Mucosa of rectum (tissue), 2 donors: ENCODE measurements around the gene FAM171A2.
A peak's percentile ranks its signal among the peaks of the same experiment; 100 is the strongest.
"Not testable (repeated sequence)": the region's sequence is repeated elsewhere in the genome, so short reads cannot be mapped to it uniquely, and the experiment has no call there.

Experiments used
- H3K27ac ChIP-seq, 2 donors: one replicate each; pipeline ENCODE4 v1.7.0; 2013; ENCODE audit warnings: inconsistent platforms in 2 of 2, low read depth in 2 of 2, low read length in 2 of 2
- H3K27me3 ChIP-seq, 2 donors: one replicate each; pipeline ENCODE4 v1.7.0; 2013; ENCODE audit warnings: low read length in 2 of 2; ENCODE audit not compliant: control insufficient read depth in 2 of 2, insufficient read depth in 2 of 2
- H3K36me3 ChIP-seq, 2 donors: one replicate each; pipeline ENCODE4 v1.7.0; 2013; ENCODE audit warnings: low read length in 2 of 2; ENCODE audit not compliant: control insufficient read depth in 2 of 2, insufficient read depth in 2 of 2
- H3K4me1 ChIP-seq, 2 donors: one replicate each; pipeline ENCODE4 v1.7.0; 2013; ENCODE audit warnings: low read length in 2 of 2, mild to moderate bottlenecking in 1 of 2; ENCODE audit not compliant: control insufficient read depth in 2 of 2, insufficient read depth in 2 of 2
- H3K4me3 ChIP-seq, 2 donors: one replicate each; pipeline ENCODE4 v1.7.0; 2013; ENCODE audit warnings: low read length in 2 of 2
- H3K9ac ChIP-seq, 2 donors: one replicate each; pipeline ENCODE4 v1.7.0; 2013; ENCODE audit warnings: low read length in 2 of 2, low read depth in 1 of 2, mild to moderate bottlenecking in 1 of 2
- H3K9me3 ChIP-seq, 2 donors: one replicate each; pipeline ENCODE4 v1.7.0; 2013; ENCODE audit warnings: low read length in 2 of 2; ENCODE audit not compliant: control insufficient read depth in 2 of 2
- donor health status: healthy.
- donor health status: Normal muscosa, but diverticular disease.

FAM171A2 gene

GRCh38 chr17:44334727-44335126 lies 28.9 kb downstream of the FAM171A2 start:
- Histone ChIP-seq H3K27ac (no peak overlapping the region), H3K36me3 (no peaks in the 10 kb centered on the region), H3K27me3 (no peaks in the 10 kb centered on the region), H3K9ac (no peak overlapping the region), H3K4me3 (no peak overlapping the region), H3K4me1 (peaks cover 0 to 2% of the 10 kb centered on the region in 2 donors), H3K9me3 (no peaks in the 10 kb centered on the region)

- peaks cover 0 to 2% of the 10 kb centered on the region in 2 donors for H3K4me1 ChIP-seq
- no peak overlapping the region for H3K27ac ChIP-seq
- no peaks in the 10 kb centered on the region for H3K36me3 ChIP-seq
- no peaks in the 10 kb centered on the region for H3K27me3 ChIP-seq
- no peaks in the 10 kb centered on the region for H3K9me3 ChIP-seq
- no peak overlapping the region for H3K4me3 ChIP-seq
- H3K9ac ChIP-seq, result no peak overlapping the region
Measured at GRCh38 chr17:44334315-44334714, 29.3 kb downstream of the FAM171A2 start.

DNA sequence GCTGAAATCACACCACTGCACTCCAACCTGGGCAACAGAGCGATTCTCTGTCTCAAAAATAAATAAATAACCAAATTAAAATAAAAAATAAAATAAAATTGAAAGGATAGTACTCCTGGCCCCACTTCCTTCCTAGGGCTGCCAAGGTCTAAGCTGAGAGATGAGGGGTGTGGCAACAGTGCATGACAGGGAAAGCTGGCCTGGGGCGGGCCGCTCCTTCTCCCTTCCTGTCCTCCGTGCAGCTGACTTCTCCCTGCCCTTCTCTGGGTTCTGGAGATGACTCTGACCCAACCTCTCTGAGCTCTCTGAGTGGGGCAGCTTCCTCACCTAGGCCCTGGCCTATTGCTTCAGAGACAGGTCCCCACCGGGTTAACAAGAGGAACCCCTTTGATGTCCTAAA lies 30.3 kb downstream of the FAM171A2 start:
- no peak overlapping the region for H3K9ac ChIP-seq
- H3K27me3 ChIP-seq, result no peaks in the 10 kb centered on the region
- H3K4me1 ChIP-seq, result peaks cover 0 to 2% of the 10 kb centered on the region in 2 donors
- no peaks in the 10 kb centered on the region for H3K9me3 ChIP-seq
- no peak overlapping the region for H3K27ac ChIP-seq
- H3K36me3 ChIP-seq, result no peaks in the 10 kb centered on the region
- H3K4me3 ChIP-seq, result no peak overlapping the region

- Histone ChIP-seq H3K27ac (no peak overlapping the region), H3K36me3 (no peaks in the 10 kb centered on the region), H3K9ac (no peak overlapping the region), H3K27me3 (no peaks in the 10 kb centered on the region), H3K4me3 (no peak overlapping the region), H3K9me3 (no peaks in the 10 kb centered on the region), H3K4me1 (peaks cover 0 to 2% of the 10 kb centered on the region in 2 donors)
Measured at GRCh38 chr17:44331249-44331760, 32.3 kb downstream of the FAM171A2 start.

GRCh38 chr17:44330263-44330662 lies 33.4 kb downstream of the FAM171A2 start:
- not testable (repeated sequence) for H3K27ac ChIP-seq, H3K27me3 ChIP-seq, H3K36me3 ChIP-seq, H3K4me1 ChIP-seq, H3K9ac ChIP-seq, H3K4me3 ChIP-seq, H3K9me3 ChIP-seq

- not testable (repeated sequence) for H3K9me3 ChIP-seq, H3K27me3 ChIP-seq, H3K4me3 ChIP-seq, H3K36me3 ChIP-seq, H3K4me1 ChIP-seq, H3K27ac ChIP-seq, H3K9ac ChIP-seq
Measured at GRCh38 chr17:44329516-44329915, 34.1 kb downstream of the FAM171A2 start.

DNA sequence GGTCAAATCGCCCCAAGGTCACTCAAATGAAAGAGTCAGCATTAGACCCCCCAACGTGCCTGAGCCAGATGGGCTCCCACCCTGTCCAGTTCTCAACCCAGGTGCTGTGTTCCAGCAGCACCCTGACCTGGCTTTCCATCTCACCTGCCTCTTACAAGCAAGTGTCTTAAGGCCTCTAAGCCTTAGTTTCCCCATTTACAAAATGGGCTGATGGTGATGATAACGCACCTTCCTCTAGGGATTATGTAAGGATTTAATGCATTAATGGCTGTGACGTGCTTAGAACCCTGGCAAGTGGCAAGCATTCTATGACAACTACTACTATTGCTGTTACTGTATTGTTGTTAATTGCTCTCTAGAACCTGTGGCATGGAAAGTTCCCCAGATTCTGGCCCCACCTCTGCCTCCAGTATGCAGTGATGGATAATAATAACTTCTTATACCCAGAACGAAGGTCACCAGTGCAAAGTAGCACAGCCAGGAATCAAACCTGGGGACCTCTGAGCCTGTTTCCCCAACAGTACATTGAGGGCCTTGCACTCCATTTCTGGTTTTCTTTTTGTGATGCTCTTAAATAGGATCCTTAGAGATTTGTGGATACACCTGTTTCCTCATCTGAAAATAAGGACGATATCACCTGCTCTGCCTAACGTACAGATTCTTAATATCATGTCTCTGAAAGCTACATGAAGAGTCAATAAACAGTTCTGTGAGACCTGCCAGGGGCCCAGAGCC lies 35.8 kb downstream of the FAM171A2 start:
- Histone ChIP-seq H3K27me3 (no peaks in the 10 kb centered on the region), H3K36me3 (no peaks in the 10 kb centered on the region), H3K27ac (no peak overlapping the region), H3K9ac (no peak overlapping the region), H3K4me3 (no peak overlapping the region), H3K9me3 (no peaks in the 10 kb centered on the region), H3K4me1 (peaks cover 8 to 13% of the 10 kb centered on the region in 2 donors)

DNA sequence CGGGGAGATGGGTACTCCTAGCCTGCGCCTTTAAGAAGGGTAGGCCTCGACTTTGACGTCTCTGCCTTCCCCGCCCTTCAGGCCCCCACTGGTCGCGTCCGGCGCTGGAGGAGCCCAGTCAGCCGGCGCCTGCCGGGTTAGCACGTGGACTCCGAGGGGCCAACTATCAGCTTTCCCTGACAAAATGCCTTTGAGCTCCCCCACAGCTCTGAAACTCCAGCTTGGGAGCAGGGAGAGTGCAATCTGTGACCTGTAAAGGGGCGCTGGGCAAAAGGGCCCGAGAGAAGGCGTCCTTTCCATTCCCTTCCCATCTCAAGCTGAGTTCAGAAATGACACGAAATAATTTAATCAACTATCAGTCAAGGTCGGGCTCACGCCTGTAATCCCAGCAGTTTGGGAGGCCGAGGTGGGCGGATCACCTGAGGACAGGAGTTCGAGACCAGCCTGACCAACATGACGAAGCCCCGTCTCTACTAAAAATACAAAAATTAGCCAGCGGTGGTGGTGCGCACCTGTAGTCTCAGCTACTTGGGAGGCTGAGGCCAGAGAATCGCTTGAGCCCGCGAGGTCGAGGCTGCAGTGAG lies 36.7 kb downstream of the FAM171A2 start:
- Histone ChIP-seq H3K9me3 (no peaks in the 10 kb centered on the region), H3K4me3 (peak overlapping the region; percentile 59 to 63), H3K27me3 (no peaks in the 10 kb centered on the region), H3K36me3 (peaks cover 0 to 5% of the 10 kb centered on the region in 2 donors), H3K9ac (peak overlapping the region; percentile 47), H3K27ac (peak overlapping the region; percentile 27 to 32), H3K4me1 (peaks cover 8 to 13% of the 10 kb centered on the region in 2 donors)

DNA sequence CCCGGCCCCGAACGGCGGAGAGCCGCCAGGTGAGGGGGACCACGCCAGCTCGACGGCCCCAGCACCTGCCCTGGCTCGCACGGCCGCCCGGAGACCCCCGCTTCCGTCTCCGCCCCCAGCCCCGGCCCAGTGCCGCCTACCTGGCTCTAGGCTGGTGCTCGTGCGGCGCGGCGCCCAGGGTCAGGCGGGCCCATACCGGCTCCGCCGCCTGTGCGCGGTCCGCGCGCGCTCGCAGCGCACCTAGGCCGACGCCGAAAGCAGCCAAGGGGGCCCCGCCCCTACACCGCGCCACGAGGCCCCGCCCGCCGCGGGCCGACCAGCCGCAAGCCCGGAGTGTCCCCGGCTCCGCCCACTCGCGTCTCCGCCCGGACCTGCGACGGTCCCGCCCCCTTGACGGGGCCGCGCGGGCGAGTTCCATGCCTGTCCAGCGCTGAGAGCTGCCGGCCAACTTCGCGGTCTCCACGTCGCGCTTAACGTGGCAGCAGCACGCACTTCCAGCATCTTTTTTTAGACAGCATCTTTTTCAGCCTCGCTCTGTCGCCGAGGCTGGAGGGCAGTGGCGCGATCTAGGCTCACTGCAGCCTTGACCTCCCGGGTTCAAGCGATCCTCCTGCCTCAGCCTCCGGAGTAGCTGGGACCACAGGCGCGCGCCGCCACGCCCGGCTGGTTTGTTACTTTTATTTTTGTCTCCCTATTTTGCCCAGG lies 38.9 kb downstream of the FAM171A2 start, which contains the start of gene SLC25A39:
SLC25A39 (minus strand) TSS at position 253 of the 705 bp plus-strand sequence. CDS start 1,261 bp downstream, outside the sequence.
- H3K4me3 ChIP-seq, result peak within 1 kb of the TSS; percentile 79 to 84
- H3K36me3 ChIP-seq, result peaks cover 9 to 26% of the 10 kb centered on the region in 2 donors
- peak within 1 kb of the TSS; percentile 94 to 97 for H3K27ac ChIP-seq

DNA sequence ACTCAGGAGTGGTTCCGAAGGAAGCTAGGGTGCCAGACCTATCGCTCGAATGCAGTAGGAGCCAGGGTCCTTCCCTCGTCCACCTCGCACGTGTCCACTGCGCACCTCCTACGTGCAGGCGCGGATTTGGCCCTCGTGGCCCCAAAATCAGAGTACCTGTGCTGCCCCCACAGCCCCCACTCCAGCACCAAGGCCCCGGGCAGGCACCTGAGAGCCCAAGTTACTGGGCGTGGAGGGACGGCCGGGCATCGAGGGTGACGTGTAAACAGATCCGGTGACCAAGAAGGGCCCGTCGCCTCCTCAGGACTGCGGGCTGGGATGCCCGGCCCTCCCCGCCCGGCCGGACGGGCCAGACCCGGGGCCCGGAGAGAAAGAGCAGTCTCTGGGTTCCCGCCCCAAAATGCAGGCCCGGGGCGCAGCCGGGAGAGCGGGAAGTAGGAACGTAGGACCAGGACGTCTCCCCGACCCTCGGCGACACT lies 39.5 kb downstream of the FAM171A2 start:
- no peaks in the 10 kb centered on the region for H3K27me3 ChIP-seq

More for the DNA sequence above, 38.9 kb downstream of the FAM171A2 start, which contains the start of gene SLC25A39:
- no peaks in the 10 kb centered on the region for H3K9me3 ChIP-seq
- peak within 1 kb of the TSS; percentile 90 to 92 for H3K9ac ChIP-seq
- H3K4me1 ChIP-seq, result peaks cover 8 to 13% of the 10 kb centered on the region in 2 donors
- no peaks in the 10 kb centered on the region for H3K27me3 ChIP-seq

More for the DNA sequence above, 39.5 kb downstream of the FAM171A2 start:
- H3K4me3 ChIP-seq, result peak overlapping the region; percentile 73 to 84
- H3K36me3 ChIP-seq, result peaks cover 11 to 31% of the 10 kb centered on the region in 2 donors
- H3K4me1 ChIP-seq, result peaks cover 8 to 13% of the 10 kb centered on the region in 2 donors
- peak overlapping the region; percentile 94 to 97 for H3K27ac ChIP-seq
- no peaks in the 10 kb centered on the region for H3K9me3 ChIP-seq
- peak overlapping the region; percentile 90 for H3K9ac ChIP-seq
